ENCODE data around the gene SYNJ2.

DNA sequence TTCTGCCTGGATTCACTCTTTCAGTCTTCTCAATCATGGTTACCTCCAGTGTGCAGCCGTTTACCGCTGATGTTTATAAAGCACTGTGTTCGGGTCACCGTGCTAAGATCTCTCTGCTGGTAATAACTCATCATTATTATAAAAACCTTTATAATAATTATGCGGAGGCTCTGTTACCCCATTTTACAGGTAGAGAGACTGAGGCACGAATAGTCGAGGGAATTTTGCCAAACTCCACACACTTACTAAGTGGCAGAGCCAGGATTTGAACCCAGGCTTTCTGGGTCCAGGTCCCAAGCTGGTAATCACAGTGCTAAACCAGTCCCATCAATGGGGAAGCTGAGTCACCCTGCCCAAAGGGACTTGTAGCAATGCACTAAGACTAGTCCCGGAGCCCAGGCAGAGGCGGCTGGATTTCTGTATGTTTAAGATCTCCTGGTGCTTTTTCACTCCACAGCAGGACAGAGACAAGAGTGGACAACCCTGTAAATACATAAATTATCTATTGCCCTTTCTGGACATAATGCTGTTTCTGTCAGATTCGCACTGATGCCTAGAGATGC, 48.1 kb downstream of the SYNJ2 start:
- TF ChIP-seq EZH2 (IDR thresholded peaks at IDR 0.05; ENCODE audit: borderline replicate concordance, low read length) = no peak
- TF ChIP-seq, protein P1, sequence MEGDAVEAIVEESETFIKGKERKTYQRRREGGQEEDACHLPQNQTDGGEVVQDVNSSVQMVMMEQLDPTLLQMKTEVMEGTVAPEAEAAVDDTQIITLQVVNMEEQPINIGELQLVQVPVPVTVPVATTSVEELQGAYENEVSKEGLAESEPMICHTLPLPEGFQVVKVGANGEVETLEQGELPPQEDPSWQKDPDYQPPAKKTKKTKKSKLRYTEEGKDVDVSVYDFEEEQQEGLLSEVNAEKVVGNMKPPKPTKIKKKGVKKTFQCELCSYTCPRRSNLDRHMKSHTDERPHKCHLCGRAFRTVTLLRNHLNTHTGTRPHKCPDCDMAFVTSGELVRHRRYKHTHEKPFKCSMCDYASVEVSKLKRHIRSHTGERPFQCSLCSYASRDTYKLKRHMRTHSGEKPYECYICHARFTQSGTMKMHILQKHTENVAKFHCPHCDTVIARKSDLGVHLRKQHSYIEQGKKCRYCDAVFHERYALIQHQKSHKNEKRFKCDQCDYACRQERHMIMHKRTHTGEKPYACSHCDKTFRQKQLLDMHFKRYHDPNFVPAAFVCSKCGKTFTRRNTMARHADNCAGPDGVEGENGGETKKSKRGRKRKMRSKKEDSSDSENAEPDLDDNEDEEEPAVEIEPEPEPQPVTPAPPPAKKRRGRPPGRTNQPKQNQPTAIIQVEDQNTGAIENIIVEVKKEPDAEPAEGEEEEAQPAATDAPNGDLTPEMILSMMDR (IDR thresholded peaks at IDR 0.05; ENCODE audit: low read length) = no peak
